ENCODE measurements around the gene GPR141. TPM values are rescaled to one million over a fixed set of nuclear protein-coding genes. Genes with fewer than 3 reads are reported as not detected.

The GPR141 gene
- total and polyA plus RNA-seq, 2 of the 13 experiments (the other 11 are each of a cell fraction or from before 2014, with no cell fraction given), result not detected

- TF ChIP-seq DZIP1 (CRISPR knock-in tag; IDR thresholded peaks at IDR 0.05) (no peak), ZNF580 (CRISPR knock-in tag; IDR thresholded peaks at IDR 0.05; ENCODE audit: borderline replicate concordance, low read depth) (no peak), MLLT10 (CRISPR knock-in tag; IDR thresholded peaks at IDR 0.05) (no peak)
Observed at GRCh38 chr7:37660614-37661013, 23.0 kb upstream of the GPR141 start (continued).

GRCh38 chr7:37663693-37664092 is 19.9 kb upstream of the GPR141 start:
- H3K27ac ChIP-seq (ENCODE audit: extremely low read length, insufficient read depth, low read length), result no peak overlapping the region
- CTCF ChIA-PET (ENCODE audit: low intra/inter-chr PET ratio, low total read pairs), result no interaction called here
- no peaks in the 10 kb centered on the region for H3K79me2 ChIP-seq (ENCODE audit: insufficient read depth, low read length)
- no peaks in the 10 kb centered on the region for H3K4me1 ChIP-seq (ENCODE audit: insufficient read depth, low read length)
- POLR2A ChIA-PET, result no interaction called here
- H3K9me3 ChIP-seq (ENCODE audit: low read length), result no peaks in the 10 kb centered on the region
- TF ChIP-seq POLR2G (IDR thresholded peaks at IDR 0.05; ENCODE audit: low read depth, low read length) (no peak), MBD4 (IDR thresholded peaks at IDR 0.05; ENCODE audit: borderline replicate concordance, low read length) (no peak), SMAD3 (CRISPR knock-in tag; IDR thresholded peaks at IDR 0.05) (no peak), KDM2A (CRISPR knock-in tag; IDR thresholded peaks at IDR 0.05; ENCODE audit: borderline replicate concordance, low read depth) (no peak), NONO (IDR thresholded peaks at IDR 0.05) (no peak), NONO (CRISPR knock-in tag; conservative IDR thresholded peaks at IDR 0.05) (no peak)
- 27% methylated on average over 4 of the region's 4 CpGs for WGBS (ENCODE audit: low lambda C conversion rate)
- no peaks in the 10 kb centered on the region for H3K36me3 ChIP-seq (replicated peaks in 1 of 2; ENCODE audit: control insufficient read depth in 1 of 2, insufficient read depth in 2 of 2, low read length in 2 of 2)
- no peak overlapping the region for H3K4me3 ChIP-seq (replicated peaks in 1 of 3; ENCODE audit: insufficient read depth in 1 of 3, low read depth in 2 of 3, low read length in 3 of 3)
- ATAC-seq (no peak), DNase-seq (ENCODE audit: low spot score) (no peak), FAIRE-seq (no peak)
- H3K9ac ChIP-seq (ENCODE audit: insufficient read depth, low read depth, low read length), result no peak overlapping the region
- H3K27me3 ChIP-seq (ENCODE audit: control insufficient read depth in 1 of 2, insufficient read depth in 2 of 2, low read length in 2 of 2), result no peaks in the 10 kb centered on the region
- no peak overlapping the region for H3K4me2 ChIP-seq (ENCODE audit: low read depth, low read length)
- intact Hi-C loops (cut with micrococcal nuclease; ENCODE audit: unreplicated experiment) (no loop called here), in situ Hi-C loops (cut with HindIII; ENCODE audit: extremely low pct_ligation_motif_present, low pct_unique_long_range_greater_than_20kb) (no loop called here)
- H2AFZ ChIP-seq (ENCODE audit: low read length), result no peak overlapping the region
- BruUV-seq (replicated peaks), result no TSS peak
- no peaks in the 10 kb centered on the region for H4K20me1 ChIP-seq (ENCODE audit: insufficient read depth, low read length)
